OCI-LY7 (cell line): Measurements from ENCODE around the gene STAT1. TPM values are rescaled to one million over a fixed set of nuclear protein-coding genes. Genes with fewer than 3 reads are reported as not detected.

Source experiments
- BruUV-seq: library from RNA; stranded (reverse); fragments of 400-500 nt; replicated peaks from 2 replicates; lab custom pipeline; 2021; lab: Mats Ljungman, UMichigan
- CTCF ChIA-PET: fragments of 300-600 bp; sonication (Branson Sonifier 250); formaldehyde crosslinking; loops from one replicate; lab custom pipeline; 2022; ENCODE audit warnings: antibody characterized with exemption; ENCODE audit not compliant: unreplicated experiment; lab: Charles Lee
- POLR2A ChIA-PET: fragments of 300-600 bp; sonication (Branson Sonifier 250); formaldehyde crosslinking; loops from one replicate; lab custom pipeline; 2022; ENCODE audit warnings: antibody characterized with exemption; lab: Charles Lee
- DNase-seq: peaks from one replicate; pipeline ENCODE4 v3.0.0-alpha.2; 2015; ENCODE audit warnings: low spot score
- H2AFZ ChIP-seq: fragments of 200-600 bp; sonication (generic), shearing (Covaris generic); 2 replicates; pipeline ENCODE4 v1.6.1; 2014; ENCODE audit warnings: mild to moderate bottlenecking, antibody characterized with exemption, low read length, moderate library complexity
- H3K27ac ChIP-seq: fragments of 200-600 bp; sonication (generic); 2 replicates; pipeline ENCODE4 v1.5.1; 2014; ENCODE audit warnings: mixed run types, low read depth, mild to moderate bottlenecking, moderate library complexity, low read length, inconsistent platforms; ENCODE audit not compliant: poor library complexity, severe bottlenecking
- H3K36me3 ChIP-seq: fragments of 200-600 bp; sonication (generic); 2 replicates; pipeline ENCODE4 v1.6.1; 2014; ENCODE audit warnings: mild to moderate bottlenecking, antibody characterized with exemption, low read length, moderate library complexity, mixed read lengths; ENCODE audit not compliant: insufficient read depth
- H3K4me1 ChIP-seq: fragments of 200-600 bp; sonication (generic); 2 replicates; pipeline ENCODE4 v1.5.1; 2014; ENCODE audit warnings: mild to moderate bottlenecking, low read length; ENCODE audit not compliant: insufficient read depth, poor library complexity, severe bottlenecking
- H3K4me2 ChIP-seq: fragments of 200-600 bp; sonication (generic); 2 replicates; pipeline ENCODE4 v1.6.1; 2014; ENCODE audit warnings: mild to moderate bottlenecking, low read length
- H3K4me3 ChIP-seq: fragments of 200-600 bp; sonication (generic); 2 replicates; pipeline ENCODE4 v1.5.1; 2014; ENCODE audit warnings: mild to moderate bottlenecking, low read depth, low read length; ENCODE audit not compliant: poor library complexity, severe bottlenecking
- H3K79me2 ChIP-seq: fragments of 200-600 bp; sonication (generic); 2 replicates; pipeline ENCODE4 v1.6.1; 2016; ENCODE audit warnings: low read depth, mild to moderate bottlenecking, low read length, moderate library complexity, mixed read lengths; ENCODE audit not compliant: insufficient read depth
- H3K9me2 ChIP-seq: fragments of 200-600 bp; sonication (generic); 2 replicates; pipeline ENCODE4 v1.6.1; 2016; ENCODE audit warnings: mild to moderate bottlenecking, low read length, mixed read lengths; ENCODE audit not compliant: insufficient read depth
- H3K9me3 ChIP-seq: fragments of 200-600 bp; sonication (generic); 2 replicates; pipeline ENCODE4 v1.6.1; 2014; ENCODE audit warnings: mild to moderate bottlenecking, mixed run types, low read length, mixed read lengths
- H4K20me1 ChIP-seq: fragments of 200-600 bp; sonication (generic); 2 replicates; pipeline ENCODE4 v1.6.1; 2014; ENCODE audit warnings: mild to moderate bottlenecking, antibody characterized with exemption, low read length, moderate library complexity, mixed read lengths; ENCODE audit not compliant: insufficient read depth
- CTCF ChIP-seq: fragments of 200-600 bp; sonication (generic); conservative IDR thresholded peaks from 2 replicates; pipeline ENCODE4 v1.5.1; 2014; ENCODE audit warnings: mild to moderate bottlenecking, antibody characterized with exemption, low read length, moderate library complexity, mixed read lengths
- EZH2phosphoT487 ChIP-seq: fragments of 200-600 bp; sonication (generic); IDR thresholded peaks from 2 replicates; pipeline ENCODE4 v1.6.1; 2018; ENCODE audit warnings: low read depth, borderline replicate concordance, mild to moderate bottlenecking, mixed run types, antibody characterized with exemption, low read length, moderate library complexity, mixed read lengths
- intact Hi-C: fragments of 100-400 bp; cut with micrococcal nuclease; formaldehyde crosslinking; loops from one replicate; pipeline ENCODE4 v1.10.0; 2022; ENCODE audit not compliant: unreplicated experiment
- total RNA-seq, 2 experiments: library from RNA; depleted of rRNA in 1 of 2; stranded (reverse); fragments of >200 nt in 1 of 2; shearing (Covaris generic) in 1 of 2; gene quantifications; 2 replicates each; pipeline ENCODE4 v1.2.3, GENCODE V29; 2014 to 2022

The STAT1 gene
- total RNA-seq, 2 experiments from 2014 or later: 23.0 to 23.1 TPM

DNA sequence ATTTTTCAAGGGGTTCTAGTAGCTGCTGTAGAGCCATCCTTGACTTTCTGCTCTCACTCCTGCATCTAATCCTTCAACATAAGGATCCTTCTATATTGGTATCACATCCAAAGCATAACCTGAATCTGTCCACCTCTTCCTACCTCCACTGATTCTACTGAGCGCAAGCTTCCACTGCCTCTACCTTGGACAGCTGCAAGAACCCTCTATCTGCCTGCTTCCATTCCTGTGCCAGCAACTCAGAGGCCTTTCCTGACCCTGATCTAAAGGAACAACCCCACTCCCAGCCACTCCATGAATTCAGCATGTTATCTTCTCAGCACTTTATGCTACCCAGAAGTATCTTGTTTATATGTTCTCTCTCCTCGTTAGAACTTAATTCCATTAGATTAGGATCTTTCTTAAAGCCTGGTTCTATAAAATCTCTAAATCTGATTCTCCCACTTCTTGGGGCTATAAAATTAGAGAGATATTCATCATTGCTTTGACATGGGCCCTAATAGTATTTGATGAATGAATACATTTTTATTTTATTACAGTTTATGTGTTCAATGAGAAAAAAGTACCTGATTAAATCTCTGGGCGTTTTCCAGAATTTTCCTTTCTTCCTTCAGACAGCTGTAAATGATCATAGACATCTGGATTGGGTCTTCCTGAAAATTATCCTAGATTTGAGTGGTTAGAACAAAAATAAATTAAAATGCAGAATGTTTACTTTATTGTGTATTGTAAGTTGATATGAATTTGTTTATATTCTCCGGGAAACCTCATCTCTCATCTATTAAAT is 6.8 kb downstream of the STAT1 start:
- Histone ChIP-seq H2AFZ (no peak overlapping the region), H3K4me2 (no peak overlapping the region), H3K79me2 (no peaks in the 10 kb centered on the region), H3K9me3 (0 out of 2 replicates have a peak, but pooled peaks cover 7% of the 10 kb centered on the region), H3K4me3 (no peak overlapping the region), H3K27ac (no peak overlapping the region), H3K36me3 (peaks cover 77% of the 10 kb centered on the region), H3K4me1 (peaks cover 8% of the 10 kb centered on the region), H4K20me1 (no peaks in the 10 kb centered on the region), H3K9me2 (no peaks in the 10 kb centered on the region)
- POLR2A ChIA-PET: no interaction called here
- DNase-seq: no peak
- CTCF ChIA-PET: no interaction called here
- BruUV-seq: no TSS peak
- intact Hi-C loops: no loop called here
- no peak for TF ChIP-seq CTCF
- no peak for TF ChIP-seq EZH2phosphoT487

- ChIA-PET POLR2A (no interaction called here), CTCF (no interaction called here)
- H2AFZ ChIP-seq: no peak overlapping the region
- H3K79me2 ChIP-seq: no peaks in the 10 kb centered on the region
- H3K4me3 ChIP-seq: no peak overlapping the region
- 0 out of 2 replicates have a peak, but pooled peaks cover 7% of the 10 kb centered on the region for H3K9me3 ChIP-seq
- no peaks in the 10 kb centered on the region for H4K20me1 ChIP-seq
- H3K4me1 ChIP-seq: peaks cover 8% of the 10 kb centered on the region
- intact Hi-C loops: no loop called here
- H3K36me3 ChIP-seq: peaks cover 85% of the 10 kb centered on the region
- no peak overlapping the region for H3K27ac ChIP-seq
- TF ChIP-seq CTCF: no peak
- no peak for TF ChIP-seq EZH2phosphoT487
- DNase-seq: no peak
- no peaks in the 10 kb centered on the region for H3K9me2 ChIP-seq
- BruUV-seq: no TSS peak
- H3K4me2 ChIP-seq: no peak overlapping the region
Measured at GRCh38 chr2:191006297-191006696, 7.7 kb downstream of the STAT1 start.
